ENCODE data around the gene AP1B1.

- TF ChIP-seq SP1 (IDR thresholded peaks at IDR 0.05) (no peak), CTBP1 (IDR thresholded peaks at IDR 0.05; ENCODE audit: borderline replicate concordance) (no peak), ZNF384 (IDR thresholded peaks at IDR 0.05) (no peak), ARNT (IDR thresholded peaks at IDR 0.05) (no peak), BHLHE40 (IDR thresholded peaks at IDR 0.05; ENCODE audit: borderline replicate concordance) (no peak), FOXA1 (IDR thresholded peaks at IDR 0.05) (no peak), SUZ12 (IDR thresholded peaks at IDR 0.05) (no peak), FOXM1 (IDR thresholded peaks at IDR 0.05; ENCODE audit: borderline replicate concordance) (no peak), NFRKB (IDR thresholded peaks at IDR 0.05) (no peak)
Measured at GRCh38 chr22:29336751-29337490, 51.4 kb downstream of the AP1B1 start.

All from HEK293T (cell line).